Measurements from ENCODE around the gene CLIP4. TPM values are rescaled to one million over a fixed set of nuclear protein-coding genes. Genes with fewer than 3 reads are reported as not detected.

Gene CLIP4
- polyA plus RNA-seq, 1 of the 3 experiments (the other 2 are of a cell fraction), result 12.7 TPM

GRCh38 chr2:29207352-29208148, 92.3 kb downstream of the CLIP4 start:
- H3K79me2 ChIP-seq (ENCODE audit: insufficient read depth), result no peaks in the 10 kb centered on the region
- ChIA-PET POLR2A (interaction anchor here (1.0 kb wide), 1 partner anchor 16 kb away, joined by 3 read pairs; no protein-coding TSS in a partner anchor), CTCF (interaction anchor here (1.2 to 1.5 kb wide), 4 partner anchors 10 to 716 kb away, joined by 3 to 5 read pairs (median 3); no protein-coding TSS in a partner anchor)
- H4K20me1 ChIP-seq (ENCODE audit: insufficient read depth), result no peaks in the 10 kb centered on the region
- H3K4me3 ChIP-seq (ENCODE audit: low read depth in 2 of 2, low read length in 1 of 2), result no peak overlapping the region
- H3K27ac ChIP-seq (ENCODE audit: low read depth in 2 of 2, low read length in 1 of 2), result peak overlapping the region in 1 of 2 experiments; percentile 45; a peak in 2 of 4 replicates
- no peaks in the 10 kb centered on the region for H3K9me3 ChIP-seq
- H3K4me2 ChIP-seq, result no peak overlapping the region
- no peak overlapping the region for H2AFZ ChIP-seq (ENCODE audit: low read depth)
- no peaks in the 10 kb centered on the region for H3K9me2 ChIP-seq
- no peaks in the 10 kb centered on the region for H3F3A ChIP-seq (replicated peaks; ENCODE audit: insufficient read depth)
- 78% methylated on average over 3 of the region's 3 CpGs for WGBS (ENCODE audit: low lambda C conversion rate)
- no peak overlapping the region for H3K9ac ChIP-seq
- TF ChIP-seq CTCF (IDR thresholded peaks at IDR 0.05) (no peak), MAX (IDR thresholded peaks at IDR 0.05; ENCODE audit: low read depth) (no peak), FOXJ3 (CRISPR knock-in tag; IDR thresholded peaks at IDR 0.05) (no peak), TAF1 (IDR thresholded peaks at IDR 0.05; ENCODE audit: borderline replicate concordance, low read depth, low read length) (no peak), NFIC (IDR thresholded peaks at IDR 0.05; ENCODE audit: borderline replicate concordance) (no peak), ZBTB33 (IDR thresholded peaks at IDR 0.05; ENCODE audit: borderline replicate concordance, low read depth) (no peak)
- H3K4me1 ChIP-seq (ENCODE audit: control insufficient read depth in 1 of 2, insufficient read depth in 2 of 2, low read depth in 1 of 2, low read length in 1 of 2), result peaks cover 0 to 30% of the 10 kb centered on the region in 2 experiments; a peak in 2 of 4 replicates
- DNase-seq, result no peak
- peaks cover 0 to 12% of the 10 kb centered on the region in 2 experiments for H3K36me3 ChIP-seq (replicated peaks in 1 of 2; ENCODE audit: control insufficient read depth in 1 of 2, insufficient read depth in 2 of 2, low read length in 1 of 2)
- no peaks in the 10 kb centered on the region for H3K27me3 ChIP-seq (ENCODE audit: insufficient read depth)

GRCh38 chr2:29209551-29209950, 94.3 kb downstream of the CLIP4 start:
- POLR2A ChIA-PET, result no interaction called here
- Histone ChIP-seq H3K79me2 (ENCODE audit: insufficient read depth) (no peaks in the 10 kb centered on the region), H3K4me1 (ENCODE audit: control insufficient read depth in 1 of 2, insufficient read depth in 2 of 2, low read depth in 1 of 2, low read length in 1 of 2) (peaks cover 0 to 27% of the 10 kb centered on the region in 2 experiments; a peak in 2 of 4 replicates), H3K27ac (ENCODE audit: low read depth in 2 of 2, low read length in 1 of 2) (no peak overlapping the region), H3K9ac (no peak overlapping the region), H4K20me1 (ENCODE audit: insufficient read depth) (no peaks in the 10 kb centered on the region), H3K36me3 (replicated peaks in 1 of 2; ENCODE audit: control insufficient read depth in 1 of 2, insufficient read depth in 2 of 2, low read length in 1 of 2) (peaks cover 0 to 9% of the 10 kb centered on the region in 2 experiments), H2AFZ (ENCODE audit: low read depth) (no peak overlapping the region), H3K27me3 (ENCODE audit: insufficient read depth) (no peaks in the 10 kb centered on the region), H3K4me3 (ENCODE audit: low read depth in 2 of 2, low read length in 1 of 2) (no peak overlapping the region), H3F3A (replicated peaks; ENCODE audit: insufficient read depth) (no peaks in the 10 kb centered on the region), H3K9me2 (no peaks in the 10 kb centered on the region), H3K9me3 (no peaks in the 10 kb centered on the region), H3K4me2 (no peak overlapping the region)
- CTCF ChIA-PET, result interaction anchor here (0.7 to 1.5 kb wide), 2 partner anchors 14 to 714 kb away, joined by 3 read pairs; no protein-coding TSS in a partner anchor
- 96% methylated on average over 5 of the region's 5 CpGs for WGBS (ENCODE audit: low lambda C conversion rate)
- DNase-seq, result no peak
- TF ChIP-seq TCF12 (IDR thresholded peaks at IDR 0.05) (no peak), IRF3 (IDR thresholded peaks at IDR 0.05; ENCODE audit: low read depth, low read length) (no peak), GATA2 (CRISPR knock-in tag; IDR thresholded peaks at IDR 0.05) (no peak), JUND (IDR thresholded peaks at IDR 0.05) (no peak), SIN3A (IDR thresholded peaks at IDR 0.05; ENCODE audit: borderline replicate concordance, low read depth, low read length) (no peak), POLR2AphosphoS5 (IDR thresholded peaks at IDR 0.05; ENCODE audit: low read depth, low read length) (no peak), PBX3 (IDR thresholded peaks at IDR 0.05) (no peak), USF1 (IDR thresholded peaks at IDR 0.05; ENCODE audit: borderline replicate concordance, low read depth) (no peak), FOXJ3 (CRISPR knock-in tag; IDR thresholded peaks at IDR 0.05) (no peak), SMC3 (IDR thresholded peaks at IDR 0.05; ENCODE audit: low read depth, low read length) (no peak), CTCF (IDR thresholded peaks at IDR 0.05) (no peak), TAF1 (IDR thresholded peaks at IDR 0.05; ENCODE audit: borderline replicate concordance, low read depth, low read length) (no peak), FOXM1 (IDR thresholded peaks at IDR 0.05; ENCODE audit: low read depth) (no peak)

Measured in SK-N-SH (cell line).